Astrocyte (in vitro differentiated cells and primary cell): ENCODE data around the gene MEI4. TPM values are rescaled to one million over a fixed set of nuclear protein-coding genes. Genes with fewer than 3 reads are reported as not detected.
"Not testable (repeated sequence)": the region's sequence is repeated elsewhere in the genome, so short reads cannot be mapped to it uniquely, and the experiment has no call there.

Experiments
- DNase-seq: peaks from one replicate; pipeline ENCODE4 v3.0.0-alpha.2; 2010; ENCODE audit warnings: low read depth
- FAIRE-seq: peaks from 2 replicates; lab custom pipeline; 2011; peaks lifted over from hg19 to GRCh38; lab: Jason Lieb, UNC
- H2AFZ ChIP-seq: 2 replicates; pipeline ENCODE4 v1.6.0; 2012; ENCODE audit warnings: low read depth, low read length, inconsistent platforms
- H3K27ac ChIP-seq: 2 replicates; pipeline ENCODE4 v1.5.1; 2011; ENCODE audit warnings: low read depth, low read length, inconsistent platforms
- H3K27me3 ChIP-seq: 2 replicates; pipeline ENCODE4 v1.6.0; 2011; ENCODE audit warnings: low read length, inconsistent platforms; ENCODE audit not compliant: insufficient read depth
- H3K36me3 ChIP-seq: 2 replicates; pipeline ENCODE4 v1.5.1; 2011; ENCODE audit warnings: low read length, inconsistent platforms; ENCODE audit not compliant: insufficient read depth
- H3K4me1 ChIP-seq: 2 replicates; pipeline ENCODE4 v1.5.1; 2011; ENCODE audit warnings: low read length, inconsistent platforms; ENCODE audit not compliant: insufficient read depth
- H3K4me2 ChIP-seq: 2 replicates; pipeline ENCODE4 v1.6.0; 2012; ENCODE audit warnings: low read length, inconsistent platforms
- H3K4me3 ChIP-seq: 2 replicates; pipeline ENCODE4 v1.5.1; 2011; ENCODE audit warnings: low read depth, mild to moderate bottlenecking, low read length, inconsistent platforms; ENCODE audit not compliant: insufficient read depth
- H3K79me2 ChIP-seq: 2 replicates; pipeline ENCODE4 v1.6.0; 2012; ENCODE audit warnings: mild to moderate bottlenecking, low read length, inconsistent platforms; ENCODE audit not compliant: insufficient read depth
- H3K9ac ChIP-seq: 2 replicates; pipeline ENCODE4 v1.6.0; 2012; ENCODE audit warnings: mild to moderate bottlenecking, low read length, inconsistent platforms
- H3K9me3 ChIP-seq: 2 replicates; pipeline ENCODE4 v1.5.1; 2012; ENCODE audit warnings: low read depth, mild to moderate bottlenecking, low read length, inconsistent platforms; ENCODE audit not compliant: insufficient read depth
- H4K20me1 ChIP-seq: 2 replicates; pipeline ENCODE4 v1.6.0; 2012; ENCODE audit warnings: low read length, inconsistent platforms; ENCODE audit not compliant: insufficient read depth
- H3K27ac Mint-ChIP-seq: one replicate; pipeline ENCODE4 v1.8.0; 2021; ENCODE audit warnings: mild to moderate bottlenecking, mixed read lengths; ENCODE audit not compliant: unreplicated experiment
- H3K27me3 Mint-ChIP-seq: one replicate; pipeline ENCODE4 v1.8.0; 2021; ENCODE audit warnings: low read depth, mixed read lengths; ENCODE audit not compliant: unreplicated experiment
- H3K36me3 Mint-ChIP-seq: one replicate; pipeline ENCODE4 v1.8.0; 2021; ENCODE audit warnings: low read depth, mixed read lengths; ENCODE audit not compliant: unreplicated experiment
- H3K4me1 Mint-ChIP-seq: one replicate; pipeline ENCODE4 v1.8.0; 2021; ENCODE audit warnings: low read depth, mixed read lengths; ENCODE audit not compliant: unreplicated experiment
- H3K4me3 Mint-ChIP-seq: one replicate; pipeline ENCODE4 v1.8.0; 2021; ENCODE audit warnings: mild to moderate bottlenecking, moderate library complexity, mixed read lengths; ENCODE audit not compliant: unreplicated experiment
- H3K9me3 Mint-ChIP-seq: one replicate; pipeline ENCODE4 v1.8.0; 2021; ENCODE audit warnings: mild to moderate bottlenecking, mixed read lengths; ENCODE audit not compliant: unreplicated experiment
- CTCF ChIP-seq: IDR thresholded peaks from 2 replicates; pipeline ENCODE4 v1.5.1; 2011; ENCODE audit warnings: low read depth, mild to moderate bottlenecking, inconsistent platforms, low read length, moderate library complexity; ENCODE audit not compliant: insufficient read depth
- EZH2 ChIP-seq: IDR thresholded peaks from 2 replicates; pipeline ENCODE4 v1.6.1; 2012; ENCODE audit warnings: mild to moderate bottlenecking, low read length, inconsistent platforms; ENCODE audit not compliant: insufficient read depth
- total RNA-seq: library from RNA; stranded (reverse); gene quantifications from 2 replicates; pipeline ENCODE4 v1.2.1, GENCODE V29; 2021

MEI4 gene
- total RNA-seq, 1 donor from 2014 or later, result 0.54 TPM

GRCh38 chr6:77825204-77825603, 172.4 kb downstream of the MEI4 start:
- Histone ChIP-seq H3K27me3 (no peaks in the 10 kb centered on the region), H3K4me3 (no peak overlapping the region), H2AFZ (no peak overlapping the region), H3K27ac (no peak overlapping the region), H3K4me2 (no peak overlapping the region), H4K20me1 (no peaks in the 10 kb centered on the region), H3K4me1 (no peaks in the 10 kb centered on the region), H3K9ac (no peak overlapping the region), H3K36me3 (no peaks in the 10 kb centered on the region), H3K9me3 (no peaks in the 10 kb centered on the region), H3K79me2 (no peaks in the 10 kb centered on the region)
- Mint-ChIP-seq H3K27ac (no peak overlapping the region), H3K27me3 (no peaks in the 10 kb centered on the region), H3K4me3 (no peak overlapping the region), H3K9me3 (no peaks in the 10 kb centered on the region), H3K4me1 (no peaks in the 10 kb centered on the region), H3K36me3 (no peaks in the 10 kb centered on the region)
- no peak for FAIRE-seq
- DNase-seq, result no peak
- no peak for TF ChIP-seq CTCF
- TF ChIP-seq EZH2, result no peak

GRCh38 chr6:77829736-77830135, 176.9 kb downstream of the MEI4 start:
- Histone ChIP-seq H3K9ac (no peak overlapping the region), H3K27ac (no peak overlapping the region), H3K4me1 (no peaks in the 10 kb centered on the region), H3K9me3 (no peaks in the 10 kb centered on the region), H3K4me2 (no peak overlapping the region), H4K20me1 (no peaks in the 10 kb centered on the region), H3K4me3 (no peak overlapping the region), H2AFZ (no peak overlapping the region), H3K27me3 (no peaks in the 10 kb centered on the region), H3K79me2 (no peaks in the 10 kb centered on the region), H3K36me3 (no peaks in the 10 kb centered on the region)
- H3K9me3 Mint-ChIP-seq, result no peaks in the 10 kb centered on the region
- H3K27ac Mint-ChIP-seq, result no peak overlapping the region
- DNase-seq (no peak), FAIRE-seq (no peak)
- no peaks in the 10 kb centered on the region for H3K4me1 Mint-ChIP-seq
- H3K36me3 Mint-ChIP-seq, result no peaks in the 10 kb centered on the region
- TF ChIP-seq EZH2 (no peak), CTCF (no peak)
- no peaks in the 10 kb centered on the region for H3K27me3 Mint-ChIP-seq
- H3K4me3 Mint-ChIP-seq, result no peak overlapping the region

- H3K27ac ChIP-seq, H3K27me3 ChIP-seq, H3K4me3 ChIP-seq, H3K36me3 Mint-ChIP-seq, H3K4me1 ChIP-seq, H3K36me3 ChIP-seq, DNase-seq, FAIRE-seq, H3K4me1 Mint-ChIP-seq, H3K27me3 Mint-ChIP-seq, H3K4me2 ChIP-seq, H3K9ac ChIP-seq, H3K4me3 Mint-ChIP-seq, H2AFZ ChIP-seq, H3K9me3 Mint-ChIP-seq, H3K9me3 ChIP-seq, H4K20me1 ChIP-seq, H3K79me2 ChIP-seq, H3K27ac Mint-ChIP-seq: not testable (repeated sequence)
Observed at GRCh38 chr6:77833749-77834148, 180.9 kb downstream of the MEI4 start.
